GM08714 (cell line): ENCODE measurements around the gene NOTCH1.
"Not testable (repeated sequence)": the region's sequence is repeated elsewhere in the genome, so short reads cannot be mapped to it uniquely, and the experiment has no call there.

Experiments
- H3K4me3 ChIP-seq: fragments of 200-500 bp; sonication (Bioruptor generic); 2 replicates; pipeline ENCODE4 v1.5.1; 2014; ENCODE audit warnings: mild to moderate bottlenecking, low read length, inconsistent platforms
- ZNF274 ChIP-seq: IDR thresholded peaks from 2 replicates; pipeline ENCODE4 v1.6.1; 2012; ENCODE audit warnings: mild to moderate bottlenecking, low read depth, low read length

NOTCH1 gene

GRCh38 chr9:136584934-136585333 is 39.1 kb upstream of the NOTCH1 start:
- TF ChIP-seq ZNF274: no peak
- H3K4me3 ChIP-seq: no peak overlapping the region

GRCh38 chr9:136584401-136584932 is 38.6 kb upstream of the NOTCH1 start:
- no peak overlapping the region for H3K4me3 ChIP-seq
- no peak for TF ChIP-seq ZNF274

- TF ChIP-seq ZNF274: no peak
- H3K4me3 ChIP-seq: no peak overlapping the region
Measured at GRCh38 chr9:136582977-136583735, 37.3 kb upstream of the NOTCH1 start.

GRCh38 chr9:136581614-136582447 is 36.0 kb upstream of the NOTCH1 start:
- TF ChIP-seq ZNF274: no peak
- H3K4me3 ChIP-seq: no peak overlapping the region

- H3K4me3 ChIP-seq: not testable (repeated sequence)
Measured at GRCh38 chr9:136579650-136580219, 33.9 kb upstream of the NOTCH1 start.

- no peak for TF ChIP-seq ZNF274
- H3K4me3 ChIP-seq: no peak overlapping the region
Measured at GRCh38 chr9:136578915-136579649, 33.2 kb upstream of the NOTCH1 start.

GRCh38 chr9:136578626-136578914 is 32.7 kb upstream of the NOTCH1 start:
- H3K4me3 ChIP-seq: no peak overlapping the region
- TF ChIP-seq ZNF274: no peak

GRCh38 chr9:136577941-136578625 is 32.2 kb upstream of the NOTCH1 start:
- no peak for TF ChIP-seq ZNF274

GRCh38 chr9:136576269-136576626 is 30.4 kb upstream of the NOTCH1 start:
- no peak for TF ChIP-seq ZNF274
- no peak overlapping the region for H3K4me3 ChIP-seq

More at GRCh38 chr9:136577941-136578625, 32.2 kb upstream of the NOTCH1 start:
- no peak overlapping the region for H3K4me3 ChIP-seq

GRCh38 chr9:136575626-136576268 is 29.9 kb upstream of the NOTCH1 start:
- TF ChIP-seq ZNF274: no peak
- H3K4me3 ChIP-seq: no peak overlapping the region

GRCh38 chr9:136574606-136575005 is 28.8 kb upstream of the NOTCH1 start:
- H3K4me3 ChIP-seq: not testable (repeated sequence)

- no peak overlapping the region for H3K4me3 ChIP-seq
- TF ChIP-seq ZNF274: no peak
Measured at GRCh38 chr9:136572828-136573625, 27.2 kb upstream of the NOTCH1 start.
